ENCODE measurements around the gene CMTM2. TPM values are rescaled to one million over a fixed set of nuclear protein-coding genes. Genes with fewer than 3 reads are reported as not detected.

Gene CMTM2
- total RNA-seq, 1 donor from 2014 or later: not detected

GRCh38 chr16:66569827-66570405 is 9.3 kb upstream of the CMTM2 start:
- peaks cover 14% of the 10 kb centered on the region for H3K36me3 ChIP-seq
- no peak for DNase-seq
- TF ChIP-seq CTCF (IDR thresholded peaks at IDR 0.05; ENCODE audit: borderline replicate concordance): no peak
- H3K4me3 ChIP-seq: no peak overlapping the region
- no peaks in the 10 kb centered on the region for H3K9me3 ChIP-seq (replicated peaks)
- H3K27me3 ChIP-seq (ENCODE audit: low read depth): no peaks in the 10 kb centered on the region
- H3K4me1 ChIP-seq: peaks cover 4% of the 10 kb centered on the region
- intact Hi-C loops (cut with micrococcal nuclease): no loop called here
- H3K27ac ChIP-seq (replicated peaks): no peak overlapping the region

GRCh38 chr16:66572356-66572755 is 6.9 kb upstream of the CMTM2 start:
- H3K4me1 ChIP-seq: peaks cover 16% of the 10 kb centered on the region
- intact Hi-C loops (cut with micrococcal nuclease): no loop called here

GRCh38 chr16:66574081-66574480 is 5.2 kb upstream of the CMTM2 start:
- TF ChIP-seq CTCF (IDR thresholded peaks at IDR 0.05; ENCODE audit: borderline replicate concordance): no peak
- H3K27me3 ChIP-seq (ENCODE audit: low read depth): peaks cover 24% of the 10 kb centered on the region
- H3K27ac ChIP-seq (replicated peaks): no peak overlapping the region
- no peak for DNase-seq
- no peaks in the 10 kb centered on the region for H3K36me3 ChIP-seq
- H3K4me1 ChIP-seq: peaks cover 28% of the 10 kb centered on the region
- no peaks in the 10 kb centered on the region for H3K9me3 ChIP-seq (replicated peaks)
- no peak overlapping the region for H3K4me3 ChIP-seq
- intact Hi-C loops (cut with micrococcal nuclease): no loop called here

More at GRCh38 chr16:66572356-66572755, 6.9 kb upstream of the CMTM2 start:
- DNase-seq: no peak
- H3K9me3 ChIP-seq (replicated peaks): no peaks in the 10 kb centered on the region
- no peak overlapping the region for H3K27ac ChIP-seq (replicated peaks)
- H3K27me3 ChIP-seq (ENCODE audit: low read depth): peaks cover 7% of the 10 kb centered on the region
- no peak overlapping the region for H3K4me3 ChIP-seq
- no peak for TF ChIP-seq CTCF (IDR thresholded peaks at IDR 0.05; ENCODE audit: borderline replicate concordance)
- peaks cover under 1% of the 10 kb centered on the region for H3K36me3 ChIP-seq

- Histone ChIP-seq H3K27ac (replicated peaks) (no peak overlapping the region), H3K9me3 (replicated peaks) (no peaks in the 10 kb centered on the region), H3K4me1 (peaks cover 28% of the 10 kb centered on the region), H3K36me3 (no peaks in the 10 kb centered on the region), H3K27me3 (ENCODE audit: low read depth) (peaks cover 29% of the 10 kb centered on the region), H3K4me3 (no peak overlapping the region)
- no peak for DNase-seq
- intact Hi-C loops (cut with micrococcal nuclease): no loop called here
- TF ChIP-seq CTCF (IDR thresholded peaks at IDR 0.05; ENCODE audit: borderline replicate concordance): no peak
Observed at GRCh38 chr16:66574531-66574930, 4.7 kb upstream of the CMTM2 start.

- no peak for TF ChIP-seq CTCF (IDR thresholded peaks at IDR 0.05; ENCODE audit: borderline replicate concordance)
- H3K36me3 ChIP-seq: no peaks in the 10 kb centered on the region
- intact Hi-C loops (cut with micrococcal nuclease): no loop called here
- H3K9me3 ChIP-seq (replicated peaks): no peaks in the 10 kb centered on the region
- H3K4me1 ChIP-seq: peaks cover 26% of the 10 kb centered on the region
- no peak overlapping the region for H3K27ac ChIP-seq (replicated peaks)
- peaks cover 29% of the 10 kb centered on the region for H3K27me3 ChIP-seq (ENCODE audit: low read depth)
- no peak overlapping the region for H3K4me3 ChIP-seq
- no peak for DNase-seq
Observed at GRCh38 chr16:66575060-66575459, 4.2 kb upstream of the CMTM2 start.
